ENCODE results near the gene ZNF787. TPM values are rescaled to one million over a fixed set of nuclear protein-coding genes. Genes with fewer than 3 reads are reported as not detected.

The ZNF787 gene
- total RNA-seq, 1 donor: 15.9 TPM

DNA sequence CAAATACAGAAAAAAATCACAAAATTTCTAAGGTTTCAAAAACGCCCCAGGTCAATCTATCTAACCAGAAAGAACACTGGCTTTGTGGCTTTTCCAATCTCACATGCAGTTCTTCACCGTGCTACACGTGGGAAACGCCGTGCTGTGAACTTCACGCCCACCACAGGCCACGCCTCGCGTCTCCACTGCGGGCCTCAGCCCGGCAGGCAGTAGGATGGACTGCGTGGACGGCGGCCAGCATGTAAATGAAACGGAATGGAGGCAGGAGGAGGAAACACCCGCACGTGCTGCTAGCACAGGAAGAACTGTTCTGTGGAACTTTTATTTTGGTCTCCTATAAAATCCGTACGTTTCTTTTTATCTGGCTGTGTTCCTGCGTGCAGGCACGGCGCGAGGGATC lies 23.8 kb downstream of the ZNF787 start:
- no peak for TF ChIP-seq CTCF (IDR thresholded peaks at IDR 0.05; ENCODE audit: insufficient read depth, low read length)
- no peak overlapping the region for H3K4me3 ChIP-seq (ENCODE audit: low read depth, low read length)
- no peak for DNase-seq (ENCODE audit: low read depth)

GRCh38 chr19:56096665-56097064 lies 24.4 kb downstream of the ZNF787 start:
- no peak for DNase-seq (ENCODE audit: low read depth)
- no peak overlapping the region for H3K4me3 ChIP-seq (ENCODE audit: low read depth, low read length)
- no peak for TF ChIP-seq CTCF (IDR thresholded peaks at IDR 0.05; ENCODE audit: insufficient read depth, low read length)

DNA sequence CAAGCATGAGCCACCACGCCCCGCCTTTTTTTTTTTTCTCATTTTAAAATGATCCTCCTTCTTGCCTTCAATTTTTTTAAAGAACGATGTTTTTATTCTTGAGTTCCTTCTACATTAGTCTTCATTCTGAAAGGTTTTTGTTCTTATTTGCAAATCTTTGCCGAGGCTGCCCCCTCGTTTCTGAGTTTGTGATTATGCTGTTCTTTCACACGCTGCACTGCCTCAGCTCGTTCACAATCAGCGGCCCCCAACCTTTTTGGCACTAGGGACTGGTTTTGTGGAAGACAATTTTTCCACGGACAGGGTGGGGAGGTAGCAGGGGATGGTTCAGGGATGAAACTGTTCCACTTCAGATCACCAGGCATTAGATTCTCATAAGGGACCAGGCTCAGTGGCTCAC lies 26.6 kb downstream of the ZNF787 start:
- DNase-seq (ENCODE audit: low read depth): no peak

DNA sequence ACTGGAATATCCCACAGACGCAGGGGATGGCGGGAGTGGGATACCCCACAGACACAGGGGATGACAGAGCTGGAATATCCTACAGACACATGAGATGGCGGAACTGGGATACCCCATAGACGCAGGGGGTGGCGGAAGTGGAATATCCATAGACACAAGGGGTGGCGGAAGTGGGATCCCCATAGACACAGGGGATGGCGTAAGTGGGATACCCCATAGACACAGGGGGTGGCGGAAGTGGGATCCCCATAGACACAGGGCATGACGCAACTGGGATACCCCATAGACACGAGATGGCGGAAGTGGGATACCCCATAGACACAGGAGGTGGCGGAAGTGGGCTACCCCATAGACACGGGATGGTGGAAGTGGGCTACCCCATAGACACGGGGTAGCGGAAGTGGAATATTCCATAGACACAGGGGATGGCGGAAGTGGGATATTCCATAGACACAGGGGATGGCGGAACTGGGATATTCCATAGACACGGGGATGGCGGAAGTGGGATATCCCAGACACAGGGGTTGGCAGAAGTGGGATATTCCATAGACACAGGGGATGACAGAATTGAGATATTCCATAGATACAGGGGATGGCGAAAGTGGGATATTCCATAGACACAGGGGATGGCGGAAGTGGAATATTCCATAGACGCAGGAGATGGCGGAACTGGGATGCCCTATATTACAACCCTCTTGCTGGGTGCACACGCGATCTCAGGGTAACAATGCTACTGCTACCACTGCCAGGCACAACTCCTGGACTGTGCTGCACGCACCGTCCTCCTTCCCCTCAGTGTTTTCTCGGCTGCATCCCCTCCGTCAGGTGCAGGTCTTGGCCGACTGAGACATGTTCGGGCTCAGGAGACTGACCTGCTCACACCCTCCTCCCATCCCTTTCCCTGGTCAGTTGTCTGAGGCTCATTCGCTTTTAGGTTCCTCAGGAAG lies 28.1 kb downstream of the ZNF787 start:
- no peak for TF ChIP-seq CTCF (IDR thresholded peaks at IDR 0.05; ENCODE audit: insufficient read depth, low read length)
- H3K4me3 ChIP-seq (ENCODE audit: low read depth, low read length): no peak overlapping the region
- no peak for DNase-seq (ENCODE audit: low read depth)

More for the DNA sequence above, 26.6 kb downstream of the ZNF787 start:
- H3K4me3 ChIP-seq (ENCODE audit: low read depth, low read length): no peak overlapping the region
- TF ChIP-seq CTCF (IDR thresholded peaks at IDR 0.05; ENCODE audit: insufficient read depth, low read length): no peak

GRCh38 chr19:56091751-56092546 lies 29.1 kb downstream of the ZNF787 start:
- no peak overlapping the region for H3K4me3 ChIP-seq (ENCODE audit: low read depth, low read length)
- DNase-seq (ENCODE audit: low read depth): no peak
- TF ChIP-seq CTCF (IDR thresholded peaks at IDR 0.05; ENCODE audit: insufficient read depth, low read length): no peak

DNA sequence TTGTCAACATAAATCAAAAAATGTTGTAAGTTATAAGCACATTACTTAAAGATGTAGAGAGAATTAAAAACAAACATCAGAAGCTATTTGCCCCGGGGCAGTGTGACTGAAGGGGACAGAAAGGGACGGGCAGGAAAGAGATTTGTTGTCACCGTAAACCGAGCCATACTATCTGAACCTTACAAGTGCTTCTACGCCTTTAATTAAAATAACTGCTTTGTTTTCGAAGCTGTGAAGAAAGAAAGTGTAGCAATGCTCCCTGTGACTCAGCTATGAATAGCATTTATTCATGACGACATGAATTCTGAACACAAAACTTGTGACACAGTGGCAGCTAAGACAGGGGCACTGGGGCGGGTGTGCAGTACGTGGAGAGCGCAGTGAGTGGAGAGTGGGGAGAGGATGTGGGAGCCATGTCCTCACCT lies 30.0 kb downstream of the ZNF787 start:
- DNase-seq (ENCODE audit: low read depth): peak; percentile 41
- no peak overlapping the region for H3K4me3 ChIP-seq (ENCODE audit: low read depth, low read length)
- TF ChIP-seq CTCF (IDR thresholded peaks at IDR 0.05; ENCODE audit: insufficient read depth, low read length): no peak
